Smooth muscle cell (in vitro differentiated cells): ENCODE data around the gene ABCA13. TPM values are rescaled to one million over a fixed set of nuclear protein-coding genes. Genes with fewer than 3 reads are reported as not detected.

Source experiments
- DNase-seq: peaks from one replicate; lab custom pipeline; 2025; ENCODE audit not compliant: unreplicated experiment; lab: John Stamatoyannopoulos, UW
- H2AFZ ChIP-seq: fragments of 200-600 bp; sonication (generic); 2 replicates; pipeline ENCODE4 v1.6.0; 2016; ENCODE audit warnings: antibody characterized with exemption, low read depth, mild to moderate bottlenecking
- H3F3A ChIP-seq: fragments of 200-600 bp; sonication (generic); 2 replicates; pipeline ENCODE4 v1.6.0; 2017; ENCODE audit warnings: antibody characterized with exemption, low read depth
- H3K27ac ChIP-seq: fragments of 200-600 bp; sonication (generic); 2 replicates; pipeline ENCODE4 v1.5.1; 2016; ENCODE audit warnings: low read depth, mild to moderate bottlenecking
- H3K27me3 ChIP-seq: fragments of 200-600 bp; sonication (generic); 2 replicates; pipeline ENCODE4 v1.6.1; 2016; ENCODE audit warnings: low read depth, mild to moderate bottlenecking
- H3K36me3 ChIP-seq: fragments of 200-600 bp; sonication (generic); 2 replicates; pipeline ENCODE4 v1.5.1; 2016; ENCODE audit warnings: low read depth
- H3K4me1 ChIP-seq: fragments of 200-600 bp; sonication (generic); 2 replicates; pipeline ENCODE4 v1.5.1; 2016; ENCODE audit warnings: low read depth
- H3K4me2 ChIP-seq: fragments of 200-600 bp; sonication (generic); 2 replicates; pipeline ENCODE4 v1.6.0; 2016; ENCODE audit warnings: mild to moderate bottlenecking
- H3K4me3 ChIP-seq: fragments of 200-600 bp; sonication (generic); 2 replicates; pipeline ENCODE4 v1.5.1; 2016; ENCODE audit warnings: mild to moderate bottlenecking
- H3K79me2 ChIP-seq: fragments of 200-600 bp; sonication (generic); 2 replicates; pipeline ENCODE4 v1.6.0; 2016; ENCODE audit warnings: low read depth, mild to moderate bottlenecking
- H3K9ac ChIP-seq: fragments of 200-600 bp; sonication (generic); 2 replicates; pipeline ENCODE4 v1.6.0; 2016; ENCODE audit warnings: low read depth
- H3K9me3 ChIP-seq: fragments of 200-600 bp; sonication (generic); replicated peaks from 2 replicates; pipeline ENCODE4 v1.5.1; 2016; ENCODE audit warnings: low read depth
- H4K20me1 ChIP-seq: fragments of 200-600 bp; sonication (generic); 2 replicates; pipeline ENCODE4 v1.6.0; 2016; ENCODE audit warnings: low read depth
- CTCF ChIP-seq: fragments of 200-600 bp; sonication (generic); IDR thresholded peaks from 2 replicates; pipeline ENCODE4 v1.5.1; 2017; ENCODE audit warnings: borderline replicate concordance, mild to moderate bottlenecking, antibody characterized with exemption; ENCODE audit not compliant: insufficient read depth, poor library complexity, severe bottlenecking
- WGBS: methylation state at CpG from one replicate; pipeline ENCODE4 v1.1.7; 2016; ENCODE audit warnings: low lambda C conversion rate; 5-methylcytosine and 5-hydroxymethylcytosine counted together
- polyA plus RNA-seq: library from polyadenylated mRNA; unstranded; fragments of >200 nt; fragmentation: Nextera tagmentation; extraction: Ambion mirVana; gene quantifications from 2 replicates; pipeline ENCODE4 v1.2.1, GENCODE V29; 2016
- total RNA-seq: library from RNA; depleted of rRNA; stranded (reverse); fragments of >200 nt; gene quantifications from 2 replicates; pipeline ENCODE4 v1.2.3, GENCODE V29; 2014

The ABCA13 gene
- total and polyA plus RNA-seq, 2 experiments from 2014 or later: not detected

- Histone ChIP-seq H3K4me1 (no peaks in the 10 kb centered on the region), H2AFZ (no peak overlapping the region), H3F3A (no peaks in the 10 kb centered on the region), H3K79me2 (no peaks in the 10 kb centered on the region), H4K20me1 (no peaks in the 10 kb centered on the region), H3K9ac (no peak overlapping the region), H3K27ac (no peak overlapping the region), H3K4me3 (no peak overlapping the region), H3K27me3 (no peaks in the 10 kb centered on the region), H3K4me2 (no peak overlapping the region), H3K9me3 (no peaks in the 10 kb centered on the region), H3K36me3 (no peaks in the 10 kb centered on the region)
- DNase-seq: no peak
- no peak for TF ChIP-seq CTCF
- WGBS: 95% methylated on average over 2 of the region's 2 CpGs
These were observed 52.8 kb downstream of the ABCA13 start for GRCh38 chr7:48224042-48224441.

GRCh38 chr7:48225101-48225500 lies 53.8 kb downstream of the ABCA13 start:
- WGBS: 91% methylated on average over 4 of the region's 4 CpGs
- no peak for TF ChIP-seq CTCF

GRCh38 chr7:48237354-48237753 lies 66.1 kb downstream of the ABCA13 start:
- H3F3A ChIP-seq: no peaks in the 10 kb centered on the region
- no peaks in the 10 kb centered on the region for H3K27me3 ChIP-seq
- no peak for TF ChIP-seq CTCF
- no peaks in the 10 kb centered on the region for H3K36me3 ChIP-seq
- H3K9ac ChIP-seq: no peak overlapping the region
- no peaks in the 10 kb centered on the region for H3K4me1 ChIP-seq
- H3K4me2 ChIP-seq: no peak overlapping the region
- no peaks in the 10 kb centered on the region for H4K20me1 ChIP-seq
- H3K79me2 ChIP-seq: no peaks in the 10 kb centered on the region
- DNase-seq: no peak
- no peak overlapping the region for H3K4me3 ChIP-seq
- H3K27ac ChIP-seq: no peak overlapping the region
- no peaks in the 10 kb centered on the region for H3K9me3 ChIP-seq
- H2AFZ ChIP-seq: no peak overlapping the region

More at GRCh38 chr7:48225101-48225500, 53.8 kb downstream of the ABCA13 start:
- H3K4me3 ChIP-seq: no peak overlapping the region
- DNase-seq: no peak
- H3K4me2 ChIP-seq: no peak overlapping the region
- no peaks in the 10 kb centered on the region for H3K4me1 ChIP-seq
- H3K79me2 ChIP-seq: no peaks in the 10 kb centered on the region
- no peak overlapping the region for H3K9ac ChIP-seq
- H3F3A ChIP-seq: no peaks in the 10 kb centered on the region
- H3K36me3 ChIP-seq: no peaks in the 10 kb centered on the region
- no peaks in the 10 kb centered on the region for H3K27me3 ChIP-seq
- H2AFZ ChIP-seq: no peak overlapping the region
- H3K27ac ChIP-seq: no peak overlapping the region
- H4K20me1 ChIP-seq: no peaks in the 10 kb centered on the region
- H3K9me3 ChIP-seq: no peaks in the 10 kb centered on the region

- no peak overlapping the region for H2AFZ ChIP-seq
- H3F3A ChIP-seq: no peaks in the 10 kb centered on the region
- H3K4me2 ChIP-seq: no peak overlapping the region
- H3K36me3 ChIP-seq: no peaks in the 10 kb centered on the region
- no peaks in the 10 kb centered on the region for H3K4me1 ChIP-seq
- H3K9me3 ChIP-seq: no peaks in the 10 kb centered on the region
- no peaks in the 10 kb centered on the region for H3K79me2 ChIP-seq
- no peak overlapping the region for H3K9ac ChIP-seq
- no peak for TF ChIP-seq CTCF
- no peaks in the 10 kb centered on the region for H4K20me1 ChIP-seq
- DNase-seq: no peak
- no peak overlapping the region for H3K27ac ChIP-seq
- no peak overlapping the region for H3K4me3 ChIP-seq
- 79% methylated on average over 8 of the region's 8 CpGs for WGBS
- no peaks in the 10 kb centered on the region for H3K27me3 ChIP-seq
These were observed 71.6 kb downstream of the ABCA13 start for GRCh38 chr7:48242846-48243245.
